Ishikawa (cell line): Measurements from ENCODE around the gene GREM1.

Source experiments
- CEBPB ChIP-seq: IDR thresholded peaks from 2 replicates; pipeline ENCODE4 v1.6.1; 2012
- CREB1 ChIP-seq: IDR thresholded peaks from 2 replicates; pipeline ENCODE4 v1.6.1; 2012; ENCODE audit warnings: low read depth
- EGR1 ChIP-seq: IDR thresholded peaks from 2 replicates; pipeline ENCODE4 v1.6.1; 2012
- EP300 ChIP-seq: IDR thresholded peaks from 2 replicates; pipeline ENCODE4 v1.6.1; 2012; ENCODE audit warnings: borderline replicate concordance
- FOXM1 ChIP-seq: IDR thresholded peaks from 2 replicates; pipeline ENCODE4 v1.6.1; 2012; ENCODE audit warnings: low read depth, borderline replicate concordance
- MAX ChIP-seq: IDR thresholded peaks from 2 replicates; pipeline ENCODE4 v1.6.1; 2012
- NFIC ChIP-seq: IDR thresholded peaks from 2 replicates; pipeline ENCODE4 v1.6.1; 2012
- RAD21 ChIP-seq: IDR thresholded peaks from 2 replicates; pipeline ENCODE4 v1.6.1; 2012; ENCODE audit warnings: low read depth
- REST ChIP-seq: IDR thresholded peaks from 2 replicates; pipeline ENCODE4 v1.6.1; 2012; ENCODE audit warnings: low read depth, mild to moderate bottlenecking
- TAF1 ChIP-seq: IDR thresholded peaks from 2 replicates; pipeline ENCODE4 v1.6.1; 2012; ENCODE audit warnings: low read depth, mild to moderate bottlenecking
- TCF12 ChIP-seq: IDR thresholded peaks from 2 replicates; pipeline ENCODE4 v1.6.1; 2012; ENCODE audit warnings: low read depth
- TEAD4 ChIP-seq: IDR thresholded peaks from 2 replicates; pipeline ENCODE4 v1.6.1; 2012
- USF1 ChIP-seq: IDR thresholded peaks from 2 replicates; pipeline ENCODE4 v1.6.1; 2012
- YY1 ChIP-seq: IDR thresholded peaks from 2 replicates; pipeline ENCODE4 v1.6.1; 2012; ENCODE audit warnings: low read depth
- ZBTB7A ChIP-seq: IDR thresholded peaks from 2 replicates; pipeline ENCODE4 v1.6.1; 2012; ENCODE audit warnings: low read depth

GREM1 gene

GRCh38 chr15:32750979-32751378, 33.2 kb downstream of the GREM1 start:
- TF ChIP-seq EP300 (no peak), YY1 (no peak), TEAD4 (no peak), FOXM1 (no peak), TAF1 (no peak), EGR1 (no peak), USF1 (no peak), CREB1 (no peak), RAD21 (no peak), REST (no peak), CEBPB (no peak), MAX (no peak), NFIC (no peak), ZBTB7A (no peak), TCF12 (no peak)

- TF ChIP-seq CEBPB (no peak), YY1 (no peak), REST (no peak)
Measured at GRCh38 chr15:32757426-32757825, 39.6 kb downstream of the GREM1 start.

- TF ChIP-seq EGR1 (no peak), TEAD4 (no peak), NFIC (no peak), CEBPB (no peak), YY1 (no peak), MAX (no peak), CREB1 (no peak), TCF12 (no peak), EP300 (no peak), USF1 (no peak), FOXM1 (no peak), RAD21 (no peak), ZBTB7A (no peak), REST (no peak), TAF1 (no peak)
Measured at GRCh38 chr15:32763295-32763694, 45.5 kb downstream of the GREM1 start.

- TF ChIP-seq REST = no peak
Measured at GRCh38 chr15:32765236-32765635, 47.4 kb downstream of the GREM1 start.
